ENCODE measurements around the gene ADD3.

DNA sequence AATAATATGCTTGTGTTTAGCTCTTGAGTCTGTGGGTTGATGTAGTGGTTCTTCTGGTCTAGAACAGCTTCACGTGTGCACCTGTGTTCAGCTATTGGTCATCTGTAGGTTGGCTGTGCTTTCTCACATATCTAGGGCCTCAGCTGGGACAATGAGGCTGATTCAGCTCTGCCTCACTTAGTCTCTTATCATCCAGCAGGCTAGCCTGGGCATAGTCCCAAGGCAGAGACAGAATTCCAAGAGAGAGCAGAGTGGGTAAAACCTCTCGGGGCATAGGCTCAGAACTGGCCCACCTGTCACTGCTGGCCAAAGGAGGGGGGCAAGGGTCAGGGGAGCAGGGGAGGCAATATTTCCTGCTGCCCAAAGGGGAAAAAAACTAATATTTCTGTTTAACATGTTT, 167.6 kb downstream of the ADD3 start:
- TF ChIP-seq CTCF (IDR thresholded peaks at IDR 0.05): no peak
- TF ChIP-seq POLR2A (IDR thresholded peaks at IDR 0.05): no peak

Measured in right lobe of liver (tissue), 4 donors.